ENCODE measurements around the gene IRF9. TPM values are rescaled to one million over a fixed set of nuclear protein-coding genes. Genes with fewer than 3 reads are reported as not detected.

IRF9 gene
- total and polyA plus RNA-seq, 2 of the 13 experiments (the other 11 are each of a cell fraction or from before 2014, with no cell fraction given), result 14.9 to 49.7 TPM

- TF ChIP-seq SRSF4 (IDR thresholded peaks at IDR 0.05; ENCODE audit: low read depth, low read length, poor library complexity, severe bottlenecking), result no peak
- peak; percentile 94 for TF ChIP-seq ARNT2 (CRISPR knock-in tag; IDR thresholded peaks at IDR 0.05; ENCODE audit: low read depth)
- 0 out of 2 replicates have a peak, but pooled peaks have one; percentile 26 for TF ChIP-seq ZNF362 (CRISPR knock-in tag; IDR thresholded peaks at IDR 0.05; ENCODE audit: borderline replicate concordance)
- no peak for TF ChIP-seq NR2F6 (IDR thresholded peaks at IDR 0.05)
- peak; percentile 72; the same call in 1 of the 2 replicates for TF ChIP-seq NR2F6 (CRISPR knock-in tag; IDR thresholded peaks at IDR 0.05)
- no peak for TF ChIP-seq ZNF432 (CRISPR knock-in tag; IDR thresholded peaks at IDR 0.05; ENCODE audit: borderline replicate concordance)
- peak; percentile 98 for TF ChIP-seq ASH2L (IDR thresholded peaks at IDR 0.05; ENCODE audit: insufficient read length, low read depth, low read length)
- TF ChIP-seq, protein P1, sequence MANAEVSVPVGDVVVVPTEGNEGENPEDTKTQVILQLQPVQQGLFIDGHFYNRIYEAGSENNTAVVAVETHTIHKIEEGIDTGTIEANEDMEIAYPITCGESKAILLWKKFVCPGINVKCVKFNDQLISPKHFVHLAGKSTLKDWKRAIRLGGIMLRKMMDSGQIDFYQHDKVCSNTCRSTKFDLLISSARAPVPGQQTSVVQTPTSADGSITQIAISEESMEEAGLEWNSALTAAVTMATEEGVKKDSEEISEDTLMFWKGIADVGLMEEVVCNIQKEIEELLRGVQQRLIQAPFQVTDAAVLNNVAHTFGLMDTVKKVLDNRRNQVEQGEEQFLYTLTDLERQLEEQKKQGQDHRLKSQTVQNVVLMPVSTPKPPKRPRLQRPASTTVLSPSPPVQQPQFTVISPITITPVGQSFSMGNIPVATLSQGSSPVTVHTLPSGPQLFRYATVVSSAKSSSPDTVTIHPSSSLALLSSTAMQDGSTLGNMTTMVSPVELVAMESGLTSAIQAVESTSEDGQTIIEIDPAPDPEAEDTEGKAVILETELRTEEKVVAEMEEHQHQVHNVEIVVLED (CRISPR knock-in tag; IDR thresholded peaks at IDR 0.05; ENCODE audit: borderline replicate concordance), result no peak; the same call in 1 of the 2 replicates
- TF ChIP-seq, protein P2, sequence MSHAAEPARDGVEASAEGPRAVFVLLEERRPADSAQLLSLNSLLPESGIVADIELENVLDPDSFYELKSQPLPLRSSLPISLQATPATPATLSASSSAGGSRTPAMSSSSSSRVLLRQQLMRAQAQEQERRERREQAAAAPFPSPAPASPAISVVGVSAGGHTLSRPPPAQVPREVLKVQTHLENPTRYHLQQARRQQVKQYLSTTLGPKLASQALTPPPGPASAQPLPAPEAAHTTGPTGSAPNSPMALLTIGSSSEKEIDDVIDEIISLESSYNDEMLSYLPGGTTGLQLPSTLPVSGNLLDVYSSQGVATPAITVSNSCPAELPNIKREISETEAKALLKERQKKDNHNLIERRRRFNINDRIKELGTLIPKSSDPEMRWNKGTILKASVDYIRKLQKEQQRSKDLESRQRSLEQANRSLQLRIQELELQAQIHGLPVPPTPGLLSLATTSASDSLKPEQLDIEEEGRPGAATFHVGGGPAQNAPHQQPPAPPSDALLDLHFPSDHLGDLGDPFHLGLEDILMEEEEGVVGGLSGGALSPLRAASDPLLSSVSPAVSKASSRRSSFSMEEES (CRISPR knock-in tag; IDR thresholded peaks at IDR 0.05), result no peak; the same call in 1 of the 2 replicates
- TF ChIP-seq SIX1 (CRISPR knock-in tag; IDR thresholded peaks at IDR 0.05; ENCODE audit: borderline replicate concordance), result peak; percentile 9; the same call in 1 of the 2 replicates
- peak; percentile 19; the same call in 1 of the 2 replicates for TF ChIP-seq KIAA2018 (CRISPR knock-in tag; IDR thresholded peaks at IDR 0.05; ENCODE audit: borderline replicate concordance)
- TF ChIP-seq ZNF629 (CRISPR knock-in tag; conservative IDR thresholded peaks at IDR 0.05), result 0 out of 2 replicates have a peak, but pooled peaks have one; percentile 7
- TF ChIP-seq NFE2L1 (CRISPR knock-in tag; IDR thresholded peaks at IDR 0.05; ENCODE audit: borderline replicate concordance), result peak; percentile 79; the same call in 1 of the 2 replicates
- peak; percentile 89 for TF ChIP-seq ZNF605 (CRISPR knock-in tag; IDR thresholded peaks at IDR 0.05)
Observed at GRCh38 chr14:24135834-24136683, 25.0 kb upstream of the IRF9 start, which contains the start of gene PSME1 (continued).

Data from HepG2 (cell line).